ENCODE measurements around the gene TMEM30B.

Gene TMEM30B

GRCh38 chr14:61298824-61299223 lies 17.7 kb upstream of the TMEM30B start:
- DNase-seq, result no peak

GRCh38 chr14:61297581-61297980 lies 16.4 kb upstream of the TMEM30B start:
- no peak for DNase-seq

DNA sequence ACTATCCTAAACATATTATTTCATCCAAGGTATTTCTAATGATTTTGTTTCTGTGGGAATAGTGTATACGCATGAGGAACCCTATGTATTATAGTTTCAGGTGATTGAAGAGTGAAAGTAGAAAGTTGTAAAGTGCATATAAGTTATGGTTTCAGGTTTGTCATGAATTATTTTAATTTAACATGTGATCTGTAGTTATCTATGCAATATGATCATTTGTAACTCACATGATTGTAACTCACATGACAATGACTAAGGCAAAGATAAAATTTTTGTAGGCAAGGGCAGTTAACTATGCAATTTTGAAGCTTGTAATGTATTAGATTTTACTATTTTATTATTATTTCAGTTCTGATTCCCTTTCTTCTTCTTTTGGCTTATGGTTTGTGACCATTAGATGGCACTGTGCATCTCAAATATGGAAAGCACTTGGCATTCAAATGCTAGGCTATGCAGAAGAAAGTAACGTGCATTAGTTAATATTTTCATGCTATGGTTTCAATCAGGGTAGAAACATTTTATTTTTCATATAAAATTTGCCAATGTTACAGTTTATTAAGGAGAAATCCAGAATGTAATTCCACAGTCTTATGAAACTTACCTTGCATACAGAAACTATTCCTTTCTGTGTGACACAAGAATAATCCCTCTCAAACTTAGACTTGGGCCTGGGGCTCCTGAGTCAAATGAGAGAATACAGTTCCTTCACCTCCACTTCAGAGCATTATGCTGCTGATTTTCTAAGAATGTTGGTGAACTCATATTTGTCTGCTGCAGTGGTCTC lies 15.8 kb upstream of the TMEM30B start:
- DNase-seq, result peak; percentile 12

- no peak for DNase-seq
Observed at GRCh38 chr14:61296151-61296550, 15.0 kb upstream of the TMEM30B start.

DNA sequence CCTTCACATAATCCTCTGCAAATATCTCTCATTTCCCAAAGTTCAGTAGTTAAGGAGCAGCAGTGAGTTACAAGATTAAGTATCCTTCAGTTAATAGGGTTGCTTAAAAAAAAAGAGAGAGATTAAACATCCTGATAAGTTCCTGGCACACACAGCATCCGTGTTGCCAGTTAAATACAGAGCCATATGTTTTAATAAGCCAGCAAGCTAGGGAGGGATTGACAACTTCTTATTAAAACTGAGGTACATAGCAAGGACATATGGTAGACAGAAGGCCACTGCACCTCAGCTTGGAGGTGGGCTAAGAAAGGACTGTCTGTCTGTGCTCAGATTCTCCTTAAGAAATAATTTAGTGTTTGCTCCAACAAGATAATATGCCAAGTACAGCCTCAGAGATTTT lies 9.6 kb upstream of the TMEM30B start:
- peak; percentile 75 for DNase-seq

DNA sequence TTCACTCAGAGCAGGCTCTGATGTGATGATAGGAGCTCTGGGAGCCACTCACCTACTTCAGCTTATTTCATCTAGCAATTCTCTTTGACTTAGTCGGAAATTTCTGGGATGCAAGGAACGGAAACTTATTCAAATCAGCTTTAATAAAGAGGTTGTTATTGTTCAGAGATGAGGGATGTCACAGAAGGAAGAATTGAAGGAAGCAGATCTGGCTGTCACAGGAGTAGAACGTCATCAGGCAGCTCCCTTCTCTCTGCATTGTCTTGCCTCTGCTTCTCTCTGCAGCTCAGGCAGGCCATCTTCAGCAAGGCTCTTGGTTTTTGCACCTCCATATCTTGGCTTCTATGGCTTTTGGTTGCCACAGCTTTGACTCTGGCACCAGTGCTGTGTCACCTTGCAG lies 7.6 kb upstream of the TMEM30B start:
- no peak for DNase-seq

DNA sequence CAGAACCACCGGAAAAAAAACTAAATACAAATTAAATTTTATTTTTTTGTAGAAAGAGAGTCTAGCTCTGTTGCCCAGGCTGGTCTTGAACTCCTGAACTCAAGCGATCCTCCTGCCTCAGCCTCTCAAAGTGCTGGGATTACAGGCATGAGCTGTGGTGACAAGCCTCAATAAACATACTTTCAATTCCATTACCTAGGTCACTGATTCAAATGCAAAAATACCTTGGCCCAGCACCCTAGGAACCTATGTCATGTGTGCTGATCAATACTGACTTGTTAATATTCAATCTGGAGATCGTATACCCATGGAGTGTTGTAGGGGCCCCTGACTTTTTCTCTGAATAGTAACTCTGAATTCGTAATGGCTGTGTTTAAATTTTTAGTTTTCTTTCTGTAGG lies 7.1 kb upstream of the TMEM30B start:
- no peak for DNase-seq

GRCh38 chr14:61287196-61287595 lies 6.1 kb upstream of the TMEM30B start:
- DNase-seq, result no peak

GRCh38 chr14:61285364-61285763 lies 4.2 kb upstream of the TMEM30B start:
- no peak for DNase-seq

- no peak for DNase-seq
Observed at GRCh38 chr14:61284001-61284400, 2.9 kb upstream of the TMEM30B start.

GRCh38 chr14:61282746-61283145 lies 1.6 kb upstream of the TMEM30B start:
- DNase-seq, result no peak

DNA sequence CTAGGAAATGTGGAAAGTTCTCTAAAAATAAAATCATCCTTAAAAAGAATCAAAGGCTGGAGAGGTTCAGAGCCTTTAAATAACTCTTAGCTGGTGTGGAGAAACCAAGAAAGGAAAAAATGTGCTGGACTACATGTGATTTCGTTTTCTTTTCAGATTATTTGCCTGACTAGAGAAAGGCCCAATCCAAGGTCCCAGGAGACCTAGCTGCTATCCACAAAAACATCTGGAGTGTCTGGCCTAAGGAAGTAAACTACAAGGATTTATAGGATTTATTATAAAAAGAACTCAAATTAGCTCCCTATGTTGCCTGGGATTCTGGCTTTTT lies 774 bp upstream of the TMEM30B start:
- peak; percentile 6 for DNase-seq

GRCh38 chr14:61280526-61281185 lies 482 bp downstream of the TMEM30B start:
- peak; percentile 62 for DNase-seq

DNA sequence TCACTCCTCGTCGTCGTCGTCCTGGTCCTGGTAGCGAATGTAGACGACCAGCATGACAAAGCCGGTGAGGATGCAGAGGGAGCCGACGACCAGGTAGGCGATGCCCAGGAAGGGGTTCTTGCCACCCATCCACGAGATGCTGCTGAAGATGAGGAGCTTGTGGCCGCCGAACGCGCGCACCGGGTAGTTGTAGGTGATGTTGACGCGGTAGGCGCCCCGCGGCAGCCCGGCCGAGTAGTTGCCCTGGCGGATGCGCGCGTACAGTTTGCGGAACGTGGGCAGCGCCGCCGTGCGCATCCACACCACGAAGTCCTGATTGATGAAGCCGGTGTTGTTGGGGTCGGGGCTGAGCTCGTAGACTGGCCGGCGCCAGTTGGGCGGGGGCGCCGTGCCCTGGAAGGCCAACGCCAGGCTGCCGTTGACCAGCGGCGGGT lies 1.0 kb downstream of the TMEM30B start:
- DNase-seq, result no peak

DNA sequence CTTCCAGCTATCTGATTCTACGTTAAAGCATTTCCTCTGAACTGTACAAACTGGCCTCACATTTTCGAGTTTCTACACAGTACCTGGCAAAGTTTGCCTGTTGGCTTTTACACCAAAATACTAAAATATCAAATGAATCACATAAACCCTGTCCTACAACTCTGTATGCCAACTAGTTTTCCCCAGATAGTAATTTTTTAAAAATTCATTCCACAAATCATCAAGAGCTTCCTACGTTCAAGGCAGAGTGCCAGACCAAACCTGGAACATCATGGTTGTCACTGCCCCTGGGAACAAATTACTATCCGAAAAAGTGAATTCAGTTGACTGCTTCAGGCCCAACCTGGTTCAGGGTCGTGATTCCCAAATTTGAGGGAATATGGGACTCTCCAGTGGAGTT lies 2.1 kb downstream of the TMEM30B start:
- no peak for DNase-seq

- no peak for DNase-seq
Observed at GRCh38 chr14:61277784-61278183, 3.4 kb downstream of the TMEM30B start.

- DNase-seq, result no peak
Observed at GRCh38 chr14:61277232-61277631, 3.9 kb downstream of the TMEM30B start.

DNA sequence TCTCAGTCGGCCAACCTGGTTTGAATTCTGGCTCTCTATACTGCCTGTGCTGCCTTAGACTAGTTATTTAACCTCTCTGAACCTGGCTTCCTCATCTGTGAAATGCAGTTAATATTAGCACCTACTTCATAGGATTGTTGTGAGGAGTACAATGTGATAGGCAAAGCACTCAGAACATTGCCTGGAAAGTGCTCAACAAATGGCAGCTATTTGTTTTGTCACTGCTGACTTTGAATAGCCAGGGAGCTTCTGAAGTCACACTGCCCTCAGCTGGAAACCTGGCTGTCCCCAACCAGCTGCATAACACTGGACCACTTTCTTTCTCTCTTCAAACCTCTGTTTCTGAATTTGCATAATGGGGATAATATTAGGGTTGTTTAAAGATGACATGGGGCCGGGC lies 9.6 kb downstream of the TMEM30B start:
- no peak for DNase-seq

DNA sequence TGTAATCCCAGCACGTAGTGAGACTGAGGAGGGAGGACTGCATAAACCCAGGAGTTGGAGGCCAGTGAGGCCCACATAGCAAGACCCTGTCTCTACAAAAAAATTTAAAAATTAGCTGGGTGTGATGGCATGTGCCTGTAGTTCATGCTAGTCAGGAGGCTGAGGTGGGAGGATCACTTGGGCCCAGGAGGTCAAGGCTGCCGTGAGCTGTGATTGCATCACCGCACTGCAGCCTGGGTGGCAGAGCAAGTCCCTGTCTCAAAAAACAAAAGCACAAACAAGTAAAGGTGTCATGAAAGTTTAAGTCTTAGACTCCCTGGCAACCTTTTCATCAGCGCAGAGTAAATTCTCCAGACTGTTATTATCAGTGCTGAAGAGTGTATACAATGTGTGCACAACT lies 10.4 kb downstream of the TMEM30B start:
- no peak for DNase-seq

- DNase-seq, result peak; percentile 79
Observed at GRCh38 chr14:61269321-61270083, 11.6 kb downstream of the TMEM30B start.

GRCh38 chr14:61268812-61269211 lies 12.3 kb downstream of the TMEM30B start:
- DNase-seq, result no peak

DNA sequence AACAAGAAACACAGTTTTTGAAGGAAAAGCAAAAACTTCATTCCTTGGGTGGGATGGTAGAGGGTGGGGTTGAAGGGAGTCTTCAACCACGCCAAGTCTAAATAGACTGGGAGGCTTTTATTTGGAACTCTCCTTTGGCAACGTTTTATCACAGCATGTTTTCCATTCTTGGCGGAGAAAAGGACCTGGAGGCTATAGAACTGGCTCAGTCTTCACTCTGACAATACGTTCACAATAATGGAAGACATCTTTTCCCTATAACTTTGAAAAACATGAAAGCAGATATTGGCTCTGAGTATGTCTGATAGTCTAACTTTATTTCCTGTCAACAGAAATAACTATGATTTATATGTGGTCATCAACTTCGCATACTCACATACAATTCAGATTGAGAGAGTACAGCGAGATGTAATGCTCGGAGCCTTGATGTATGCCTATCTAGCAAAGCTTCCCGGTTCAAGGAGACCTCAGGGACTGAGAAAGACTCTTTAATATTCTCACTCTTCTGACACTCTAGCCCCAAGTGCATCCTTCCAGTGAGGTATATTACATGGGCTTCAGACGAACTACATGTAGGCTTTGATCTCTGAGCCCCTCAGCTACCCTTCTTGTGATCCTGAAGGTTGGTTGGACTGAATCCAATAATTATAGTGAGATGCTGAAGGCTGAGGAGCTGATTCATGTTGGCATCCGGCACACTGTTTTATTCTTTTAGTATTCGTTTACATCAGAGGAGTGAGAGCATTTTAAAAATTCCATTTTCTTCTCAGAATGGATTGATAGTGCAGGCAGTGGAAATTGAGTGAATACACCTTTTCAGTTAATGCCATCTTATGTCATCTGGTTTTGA lies 14.0 kb downstream of the TMEM30B start:
- DNase-seq, result no peak

GRCh38 chr14:61266436-61266835 lies 14.7 kb downstream of the TMEM30B start:
- DNase-seq, result no peak
